Peyer's patch (tissue), 4 donors: ENCODE results near the gene CNTN5. TPM values are rescaled to one million over a fixed set of nuclear protein-coding genes. Genes with fewer than 3 reads are reported as not detected.

Experiments used
- DNase-seq, 3 donors: peaks; one replicate each; pipeline ENCODE4 v3.0.0-alpha.2; 2017 to 2019
- H3K27ac ChIP-seq, 4 donors: fragments of 200-600 bp; sonication (generic); one replicate each; pipeline ENCODE4 v1.5.1; 2016 to 2019
- H3K27me3 ChIP-seq, 2 donors: fragments of 200-600 bp; sonication (generic); one replicate each; pipeline ENCODE4 v1.5.1; 2019
- H3K36me3 ChIP-seq, 3 donors: fragments of 200-600 bp; sonication (generic); one replicate each; pipeline ENCODE4 v1.5.1; 2016 to 2019
- H3K4me1 ChIP-seq, 4 donors: fragments of 200-600 bp; sonication (generic); one replicate each; pipeline ENCODE4 v1.5.1; 2016 to 2019
- H3K4me3 ChIP-seq, 4 donors: fragments of 200-600 bp; sonication (generic); 1 replicate in 3 of 4; 2 replicates in 1 of 4; pipeline ENCODE4 v1.5.1; 2016 to 2019; ENCODE audit warnings: mild to moderate bottlenecking in 1 of 4
- H3K9me3 ChIP-seq, 4 donors: fragments of 200-600 bp; sonication (generic); one replicate each; pipeline ENCODE4 v1.5.1; 2016 to 2019; ENCODE audit warnings: mild to moderate bottlenecking in 1 of 4
- POLR2A ChIP-seq, 2 donors: fragments of 450-650 bp; IDR thresholded peaks; one replicate each; pipeline ENCODE4 v1.5.1; 2017; ENCODE audit warnings: antibody characterized with exemption in 2 of 2, mild to moderate bottlenecking in 2 of 2, moderate library complexity in 2 of 2
- total RNA-seq, 4 donors: library from RNA; depleted of rRNA; stranded (reverse); fragments of >200 nt; gene quantifications; one replicate each; pipeline ENCODE4 v1.1.0, GENCODE V29; 2016
- TF ChIP-seq, protein P1 (sequence below), 6 experiments: fragments of 450-650 bp in 4 of 6; fragments of 200-600 bp in 2 of 6; sonication (generic) in 1 of 6; IDR thresholded peaks; one replicate each; pipeline ENCODE4 v1.5.1; 2017 to 2019; ENCODE audit warnings: antibody characterized with exemption in 6 of 6, mild to moderate bottlenecking in 3 of 6, moderate library complexity in 1 of 6

The CNTN5 gene
- total RNA-seq, 4 donors from 2014 or later, result not detected

DNA sequence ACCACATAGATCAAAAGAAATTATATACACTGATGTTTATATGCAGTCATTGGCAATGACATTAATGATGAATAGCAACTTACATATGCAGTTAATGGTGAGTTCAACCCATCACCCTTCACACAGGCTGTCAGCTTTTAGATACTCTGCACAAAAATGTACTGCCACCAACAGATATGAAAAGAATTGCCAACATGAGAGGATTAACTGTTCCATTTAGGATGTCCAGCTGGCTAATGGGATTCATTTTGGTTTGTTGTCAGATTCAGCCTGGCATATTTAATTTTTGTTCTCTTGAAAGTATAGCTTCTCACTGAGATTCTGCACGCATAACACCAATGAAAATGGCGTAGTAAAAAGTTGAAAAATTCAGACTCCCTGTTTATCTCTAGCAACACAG lies 1112.4 kb downstream of the CNTN5 start:
- H3K9me3 ChIP-seq, result no peaks in the 10 kb centered on the region
- H3K27ac ChIP-seq, result no peak overlapping the region
- DNase-seq, result no peak
- H3K4me1 ChIP-seq, result no peaks in the 10 kb centered on the region
- no peak for TF ChIP-seq POLR2A (IDR thresholded peaks at IDR 0.05)
- TF ChIP-seq, protein P1, sequence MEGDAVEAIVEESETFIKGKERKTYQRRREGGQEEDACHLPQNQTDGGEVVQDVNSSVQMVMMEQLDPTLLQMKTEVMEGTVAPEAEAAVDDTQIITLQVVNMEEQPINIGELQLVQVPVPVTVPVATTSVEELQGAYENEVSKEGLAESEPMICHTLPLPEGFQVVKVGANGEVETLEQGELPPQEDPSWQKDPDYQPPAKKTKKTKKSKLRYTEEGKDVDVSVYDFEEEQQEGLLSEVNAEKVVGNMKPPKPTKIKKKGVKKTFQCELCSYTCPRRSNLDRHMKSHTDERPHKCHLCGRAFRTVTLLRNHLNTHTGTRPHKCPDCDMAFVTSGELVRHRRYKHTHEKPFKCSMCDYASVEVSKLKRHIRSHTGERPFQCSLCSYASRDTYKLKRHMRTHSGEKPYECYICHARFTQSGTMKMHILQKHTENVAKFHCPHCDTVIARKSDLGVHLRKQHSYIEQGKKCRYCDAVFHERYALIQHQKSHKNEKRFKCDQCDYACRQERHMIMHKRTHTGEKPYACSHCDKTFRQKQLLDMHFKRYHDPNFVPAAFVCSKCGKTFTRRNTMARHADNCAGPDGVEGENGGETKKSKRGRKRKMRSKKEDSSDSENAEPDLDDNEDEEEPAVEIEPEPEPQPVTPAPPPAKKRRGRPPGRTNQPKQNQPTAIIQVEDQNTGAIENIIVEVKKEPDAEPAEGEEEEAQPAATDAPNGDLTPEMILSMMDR (IDR thresholded peaks at IDR 0.05), result no peak
- H3K4me3 ChIP-seq, result no peak overlapping the region
- H3K27me3 ChIP-seq, result no peaks in the 10 kb centered on the region
- no peaks in the 10 kb centered on the region for H3K36me3 ChIP-seq

DNA sequence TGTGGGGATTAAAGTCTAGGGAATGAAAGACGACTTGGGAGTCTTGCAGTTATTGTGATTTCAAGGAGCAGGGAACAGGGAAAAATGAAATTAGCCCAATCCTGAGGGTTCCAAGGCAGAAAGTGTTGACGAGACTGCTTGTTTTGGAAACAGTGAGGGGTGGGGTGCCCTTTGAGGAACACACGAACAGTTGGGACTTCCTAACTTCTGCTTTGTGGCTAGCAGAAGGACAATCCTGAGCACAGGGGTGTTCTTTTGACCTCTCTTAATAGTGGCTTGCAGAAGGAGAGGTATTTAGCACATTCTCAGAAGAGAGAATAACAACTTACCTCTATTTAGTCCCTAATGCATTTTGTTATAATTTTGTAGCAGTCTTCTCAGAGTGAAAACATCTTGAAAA lies 1120.5 kb downstream of the CNTN5 start:
- no peak for DNase-seq
- H3K4me1 ChIP-seq, result no peaks in the 10 kb centered on the region
- H3K27ac ChIP-seq, result no peak overlapping the region
- H3K27me3 ChIP-seq, result no peaks in the 10 kb centered on the region
- no peaks in the 10 kb centered on the region for H3K36me3 ChIP-seq
- H3K9me3 ChIP-seq, result no peaks in the 10 kb centered on the region
- H3K4me3 ChIP-seq, result no peak overlapping the region
- no peak for TF ChIP-seq POLR2A (IDR thresholded peaks at IDR 0.05)

DNA sequence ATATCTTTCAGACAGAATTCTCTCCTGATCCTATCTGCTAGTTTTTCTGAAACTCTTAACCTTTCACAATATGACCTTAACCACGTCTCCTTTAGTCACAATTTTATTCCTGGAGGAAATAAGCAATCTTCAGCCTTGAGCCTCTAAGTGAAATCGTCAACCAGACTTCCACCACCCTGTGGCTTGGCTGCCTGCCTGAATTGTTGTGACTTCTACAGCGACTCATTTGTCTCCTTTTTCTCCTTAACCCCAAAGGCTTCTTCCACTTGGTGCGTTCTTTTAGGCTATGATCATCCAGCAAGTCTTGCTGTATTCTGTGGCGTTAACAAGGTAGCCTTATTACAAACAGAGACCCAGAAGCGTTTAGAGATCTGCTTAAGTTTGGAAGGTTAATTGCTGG lies 1131.2 kb downstream of the CNTN5 start:
- Histone ChIP-seq H3K9me3 (no peaks in the 10 kb centered on the region), H3K27me3 (no peaks in the 10 kb centered on the region), H3K27ac (no peak overlapping the region), H3K4me1 (no peaks in the 10 kb centered on the region), H3K36me3 (no peaks in the 10 kb centered on the region), H3K4me3 (no peak overlapping the region)
- TF ChIP-seq POLR2A (IDR thresholded peaks at IDR 0.05), result no peak
- TF ChIP-seq, protein P1 (IDR thresholded peaks at IDR 0.05), result no peak
- no peak for DNase-seq

DNA sequence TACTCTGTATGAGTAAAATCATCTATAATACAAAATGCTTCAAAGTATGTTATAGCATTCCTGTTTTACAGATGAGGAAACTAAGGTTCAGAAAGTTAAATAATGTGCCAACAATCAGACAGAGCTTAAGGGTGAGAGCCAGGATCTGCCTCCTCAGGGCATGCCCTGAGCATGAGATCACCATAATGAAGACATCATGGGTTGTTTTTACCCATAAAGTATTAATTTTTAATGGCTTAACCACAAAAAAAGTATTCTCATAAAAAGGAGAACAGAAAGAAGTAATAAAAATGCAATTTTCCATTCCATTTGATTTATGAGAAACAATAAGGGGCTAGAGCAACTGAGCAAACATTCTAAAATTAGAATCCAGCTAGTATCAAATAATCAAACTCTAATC lies 1132.0 kb downstream of the CNTN5 start:
- Histone ChIP-seq H3K4me3 (no peak overlapping the region), H3K27ac (no peak overlapping the region), H3K27me3 (no peaks in the 10 kb centered on the region), H3K4me1 (no peaks in the 10 kb centered on the region), H3K9me3 (no peaks in the 10 kb centered on the region), H3K36me3 (no peaks in the 10 kb centered on the region)
- no peak for TF ChIP-seq POLR2A (IDR thresholded peaks at IDR 0.05)
- TF ChIP-seq, protein P1 (IDR thresholded peaks at IDR 0.05), result no peak
- no peak for DNase-seq

DNA sequence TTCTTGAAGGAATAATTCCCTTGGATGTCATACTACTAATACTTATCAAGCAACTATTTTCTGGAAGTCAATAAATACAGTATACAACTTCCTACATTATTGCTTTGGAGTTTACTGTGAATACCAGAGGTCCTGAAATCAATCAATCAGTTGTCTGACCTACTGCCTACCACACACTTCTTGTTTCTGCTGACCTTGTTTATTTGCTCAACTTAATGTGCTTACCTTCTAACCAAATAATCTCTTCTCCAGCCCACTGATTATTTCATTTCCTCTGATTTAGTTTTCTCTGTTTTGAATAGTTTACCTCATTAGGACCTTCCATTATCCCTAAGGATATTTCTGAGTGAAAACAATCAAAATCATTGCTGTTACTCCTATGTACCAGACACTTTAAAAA lies 1142.7 kb downstream of the CNTN5 start:
- H3K9me3 ChIP-seq, result peaks cover 0 to 6% (median 0%) of the 10 kb centered on the region in 4 donors
- DNase-seq, result no peak

DNA sequence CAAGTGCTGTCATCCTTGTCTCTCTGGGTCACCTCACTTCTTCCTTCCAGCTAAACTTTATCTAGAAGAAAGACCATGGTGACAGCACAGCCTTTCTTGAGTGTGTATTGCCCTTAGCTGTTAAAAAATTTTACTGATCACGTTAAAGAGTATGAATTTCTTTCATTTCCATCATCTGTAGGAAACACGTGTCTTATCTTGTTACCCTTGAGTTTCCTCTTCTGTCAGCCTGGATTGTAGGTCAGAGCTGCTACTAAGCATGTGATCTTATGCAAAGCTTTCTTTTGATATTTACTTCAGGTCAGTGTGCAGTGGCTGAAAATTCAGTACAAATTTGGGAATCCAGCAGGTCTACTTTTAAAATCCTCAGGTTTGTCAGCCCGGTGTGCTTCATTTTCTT lies 1154.1 kb downstream of the CNTN5 start:
- Histone ChIP-seq H3K27me3 (no peaks in the 10 kb centered on the region), H3K36me3 (no peaks in the 10 kb centered on the region), H3K4me1 (no peaks in the 10 kb centered on the region), H3K9me3 (peaks cover 0 to 3% (median 0%) of the 10 kb centered on the region in 4 donors), H3K27ac (no peak overlapping the region), H3K4me3 (no peak overlapping the region)
- no peak for DNase-seq
- TF ChIP-seq, protein P1 (IDR thresholded peaks at IDR 0.05), result no peak
- TF ChIP-seq POLR2A (IDR thresholded peaks at IDR 0.05), result no peak

More for the DNA sequence above, 1142.7 kb downstream of the CNTN5 start:
- Histone ChIP-seq H3K4me3 (no peak overlapping the region), H3K4me1 (no peaks in the 10 kb centered on the region), H3K27me3 (no peaks in the 10 kb centered on the region), H3K36me3 (no peaks in the 10 kb centered on the region), H3K27ac (no peak overlapping the region)
- no peak for TF ChIP-seq POLR2A (IDR thresholded peaks at IDR 0.05)
- TF ChIP-seq, protein P1 (IDR thresholded peaks at IDR 0.05), result no peak
